OCI-LY7 (cell line): Measurements from ENCODE around the gene NLGN4Y. TPM values are rescaled to one million over a fixed set of nuclear protein-coding genes. Genes with fewer than 3 reads are reported as not detected.

Experiments
- BruUV-seq: library from RNA; stranded (reverse); fragments of 400-500 nt; replicated peaks from 2 replicates; lab custom pipeline; 2021; lab: Mats Ljungman, UMichigan
- CTCF ChIA-PET: fragments of 300-600 bp; sonication (Branson Sonifier 250); formaldehyde crosslinking; loops from one replicate; lab custom pipeline; 2022; ENCODE audit warnings: antibody characterized with exemption; ENCODE audit not compliant: unreplicated experiment; lab: Charles Lee
- POLR2A ChIA-PET: fragments of 300-600 bp; sonication (Branson Sonifier 250); formaldehyde crosslinking; loops from one replicate; lab custom pipeline; 2022; ENCODE audit warnings: antibody characterized with exemption; lab: Charles Lee
- DNase-seq: peaks from one replicate; pipeline ENCODE4 v3.0.0-alpha.2; 2015; ENCODE audit warnings: low spot score
- H2AFZ ChIP-seq: fragments of 200-600 bp; sonication (generic), shearing (Covaris generic); 2 replicates; pipeline ENCODE4 v1.6.1; 2014; ENCODE audit warnings: mild to moderate bottlenecking, antibody characterized with exemption, low read length, moderate library complexity
- H3K27ac ChIP-seq: fragments of 200-600 bp; sonication (generic); 2 replicates; pipeline ENCODE4 v1.5.1; 2014; ENCODE audit warnings: mixed run types, low read depth, mild to moderate bottlenecking, moderate library complexity, low read length, inconsistent platforms; ENCODE audit not compliant: poor library complexity, severe bottlenecking
- H3K36me3 ChIP-seq: fragments of 200-600 bp; sonication (generic); 2 replicates; pipeline ENCODE4 v1.6.1; 2014; ENCODE audit warnings: mild to moderate bottlenecking, antibody characterized with exemption, low read length, moderate library complexity, mixed read lengths; ENCODE audit not compliant: insufficient read depth
- H3K4me1 ChIP-seq: fragments of 200-600 bp; sonication (generic); 2 replicates; pipeline ENCODE4 v1.5.1; 2014; ENCODE audit warnings: mild to moderate bottlenecking, low read length; ENCODE audit not compliant: insufficient read depth, poor library complexity, severe bottlenecking
- H3K4me2 ChIP-seq: fragments of 200-600 bp; sonication (generic); 2 replicates; pipeline ENCODE4 v1.6.1; 2014; ENCODE audit warnings: mild to moderate bottlenecking, low read length
- H3K4me3 ChIP-seq: fragments of 200-600 bp; sonication (generic); 2 replicates; pipeline ENCODE4 v1.5.1; 2014; ENCODE audit warnings: mild to moderate bottlenecking, low read depth, low read length; ENCODE audit not compliant: poor library complexity, severe bottlenecking
- H3K79me2 ChIP-seq: fragments of 200-600 bp; sonication (generic); 2 replicates; pipeline ENCODE4 v1.6.1; 2016; ENCODE audit warnings: low read depth, mild to moderate bottlenecking, low read length, moderate library complexity, mixed read lengths; ENCODE audit not compliant: insufficient read depth
- H3K9me2 ChIP-seq: fragments of 200-600 bp; sonication (generic); 2 replicates; pipeline ENCODE4 v1.6.1; 2016; ENCODE audit warnings: mild to moderate bottlenecking, low read length, mixed read lengths; ENCODE audit not compliant: insufficient read depth
- H3K9me3 ChIP-seq: fragments of 200-600 bp; sonication (generic); 2 replicates; pipeline ENCODE4 v1.6.1; 2014; ENCODE audit warnings: mild to moderate bottlenecking, mixed run types, low read length, mixed read lengths
- H4K20me1 ChIP-seq: fragments of 200-600 bp; sonication (generic); 2 replicates; pipeline ENCODE4 v1.6.1; 2014; ENCODE audit warnings: mild to moderate bottlenecking, antibody characterized with exemption, low read length, moderate library complexity, mixed read lengths; ENCODE audit not compliant: insufficient read depth
- CTCF ChIP-seq: fragments of 200-600 bp; sonication (generic); conservative IDR thresholded peaks from 2 replicates; pipeline ENCODE4 v1.5.1; 2014; ENCODE audit warnings: mild to moderate bottlenecking, antibody characterized with exemption, low read length, moderate library complexity, mixed read lengths
- EZH2phosphoT487 ChIP-seq: fragments of 200-600 bp; sonication (generic); IDR thresholded peaks from 2 replicates; pipeline ENCODE4 v1.6.1; 2018; ENCODE audit warnings: low read depth, borderline replicate concordance, mild to moderate bottlenecking, mixed run types, antibody characterized with exemption, low read length, moderate library complexity, mixed read lengths
- intact Hi-C: fragments of 100-400 bp; cut with micrococcal nuclease; formaldehyde crosslinking; loops from one replicate; pipeline ENCODE4 v1.10.0; 2022; ENCODE audit not compliant: unreplicated experiment
- total RNA-seq, 2 experiments: library from RNA; depleted of rRNA in 1 of 2; stranded (reverse); fragments of >200 nt in 1 of 2; shearing (Covaris generic) in 1 of 2; gene quantifications; 2 replicates each; pipeline ENCODE4 v1.2.3, GENCODE V29; 2014 to 2022

NLGN4Y gene
- total RNA-seq, 2 experiments from 2014 or later, result not detected

GRCh38 chrY:14793104-14793503 is 268.8 kb downstream of the NLGN4Y start:
- no peak for DNase-seq
- no peaks in the 10 kb centered on the region for H3K79me2 ChIP-seq
- intact Hi-C loops, result no loop called here
- H3K9me3 ChIP-seq, result no peaks in the 10 kb centered on the region
- TF ChIP-seq CTCF (no peak), EZH2phosphoT487 (no peak)
- H2AFZ ChIP-seq, result no peak overlapping the region
- no peaks in the 10 kb centered on the region for H3K36me3 ChIP-seq
- no peak overlapping the region for H3K4me2 ChIP-seq
- no peaks in the 10 kb centered on the region for H3K4me1 ChIP-seq
- H3K4me3 ChIP-seq, result no peak overlapping the region
- POLR2A ChIA-PET, result interaction anchor here (0.7 kb wide), 2 partner anchors 246 to 273 kb away, joined by 3 read pairs; no protein-coding TSS in a partner anchor
- no peak overlapping the region for H3K27ac ChIP-seq
- H3K9me2 ChIP-seq, result no peaks in the 10 kb centered on the region
- CTCF ChIA-PET, result no interaction called here
- BruUV-seq, result no TSS peak
- H4K20me1 ChIP-seq, result no peaks in the 10 kb centered on the region

- Histone ChIP-seq H3K4me3 (no peak overlapping the region), H2AFZ (no peak overlapping the region), H3K9me2 (no peaks in the 10 kb centered on the region), H3K9me3 (no peaks in the 10 kb centered on the region), H3K79me2 (no peaks in the 10 kb centered on the region), H3K4me1 (no peaks in the 10 kb centered on the region), H3K36me3 (no peaks in the 10 kb centered on the region), H3K27ac (no peak overlapping the region), H4K20me1 (no peaks in the 10 kb centered on the region), H3K4me2 (no peak overlapping the region)
- POLR2A ChIA-PET, result no interaction called here
- BruUV-seq, result no TSS peak
- CTCF ChIA-PET, result no interaction called here
- intact Hi-C loops, result no loop called here
- TF ChIP-seq EZH2phosphoT487 (no peak), CTCF (no peak)
- DNase-seq, result no peak
Measured at GRCh38 chrY:14793674-14794073, 269.3 kb downstream of the NLGN4Y start.

- POLR2A ChIA-PET, result no interaction called here
- H4K20me1 ChIP-seq, result no peaks in the 10 kb centered on the region
- H3K4me3 ChIP-seq, result no peak overlapping the region
- no peaks in the 10 kb centered on the region for H3K36me3 ChIP-seq
- H3K9me2 ChIP-seq, result no peaks in the 10 kb centered on the region
- H3K9me3 ChIP-seq, result no peaks in the 10 kb centered on the region
- no peak overlapping the region for H3K27ac ChIP-seq
- TF ChIP-seq EZH2phosphoT487 (no peak), CTCF (no peak)
- no peak for DNase-seq
- H3K4me2 ChIP-seq, result no peak overlapping the region
- CTCF ChIA-PET, result no interaction called here
- H2AFZ ChIP-seq, result no peak overlapping the region
- no TSS peak for BruUV-seq
- intact Hi-C loops, result no loop called here
- H3K79me2 ChIP-seq, result no peaks in the 10 kb centered on the region
- H3K4me1 ChIP-seq, result no peaks in the 10 kb centered on the region
Measured at GRCh38 chrY:14798010-14798409, 273.7 kb downstream of the NLGN4Y start.
